Pericardium fibroblast (primary cell): Measurements from ENCODE around the gene CADM2. TPM values are rescaled to one million over a fixed set of nuclear protein-coding genes. Genes with fewer than 3 reads are reported as not detected.

Experiments used
- total RNA-seq: library from RNA; depleted of rRNA; stranded (reverse); fragments of >200 nt; gene quantifications from 2 replicates; pipeline ENCODE4 v1.2.3, GENCODE V29; 2015

Gene CADM2
- total RNA-seq, result not detected in 2 replicates

DNA sequence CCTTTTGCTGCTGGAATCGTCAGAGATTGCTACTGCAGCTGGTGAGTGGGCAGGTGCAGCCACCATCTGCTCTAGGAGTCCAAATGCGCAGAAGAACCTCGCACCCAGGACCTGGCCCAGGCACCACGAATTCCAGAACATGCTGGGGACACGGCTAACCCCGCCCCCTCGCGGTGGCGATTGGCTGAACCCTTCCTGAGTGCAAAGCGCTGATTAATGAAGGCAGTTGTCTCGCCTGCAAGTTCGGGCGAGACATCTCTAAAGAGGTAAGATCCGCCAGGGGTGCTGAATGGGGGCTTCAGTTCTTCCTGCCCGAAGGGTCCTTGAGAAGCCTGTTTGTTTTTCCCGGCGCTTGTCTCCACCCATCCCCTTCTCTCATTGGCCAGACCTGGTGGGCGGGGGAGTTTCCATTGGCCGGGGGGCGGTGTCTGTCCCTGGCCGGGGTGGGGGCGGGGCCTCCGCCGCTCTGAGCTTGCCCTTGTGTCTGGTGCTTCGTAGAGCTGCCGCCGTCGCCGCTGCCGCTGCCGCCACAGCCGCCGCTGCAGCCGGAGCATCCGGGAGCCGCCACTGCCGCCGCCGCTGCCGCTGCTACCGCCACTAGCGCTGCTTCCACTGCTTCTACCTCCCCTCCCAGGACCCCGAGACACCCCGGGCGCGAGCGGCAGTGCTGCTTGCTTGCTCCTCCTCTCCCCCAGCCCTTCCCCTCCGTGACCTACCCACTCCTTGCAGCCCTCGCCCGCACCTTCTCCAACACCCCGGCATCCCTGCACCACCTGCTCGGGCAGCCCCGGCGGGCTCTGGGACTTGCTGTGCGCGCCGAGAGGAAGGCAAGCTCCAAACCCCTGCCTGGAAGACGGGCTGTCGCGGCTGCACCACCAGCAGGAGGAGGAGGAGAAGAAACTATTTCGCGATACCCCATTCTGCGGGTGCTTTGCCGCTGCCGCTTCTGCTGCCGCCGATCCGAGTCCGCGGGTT lies at the start of gene CADM2:
Gene CADM2 (plus strand): TSS at position 495 of the 975 bp plus-strand sequence.

